HG03342 (cell line): ENCODE data around the gene TFF2.
A peak's percentile ranks its signal among the peaks of the same experiment; 100 is the strongest.

ENCODE experiments used
- ATAC-seq: cut with Tn5 transposase; IDR thresholded peaks from one replicate; pipeline ENCODE4 v1.9.1; 2021; ENCODE audit warnings: mild to moderate bottlenecking, moderate library complexity; ENCODE audit not compliant: unreplicated experiment

Gene TFF2

GRCh38 chr21:42347601-42348327, 3.0 kb downstream of the TFF2 start:
- ATAC-seq = no peak

DNA sequence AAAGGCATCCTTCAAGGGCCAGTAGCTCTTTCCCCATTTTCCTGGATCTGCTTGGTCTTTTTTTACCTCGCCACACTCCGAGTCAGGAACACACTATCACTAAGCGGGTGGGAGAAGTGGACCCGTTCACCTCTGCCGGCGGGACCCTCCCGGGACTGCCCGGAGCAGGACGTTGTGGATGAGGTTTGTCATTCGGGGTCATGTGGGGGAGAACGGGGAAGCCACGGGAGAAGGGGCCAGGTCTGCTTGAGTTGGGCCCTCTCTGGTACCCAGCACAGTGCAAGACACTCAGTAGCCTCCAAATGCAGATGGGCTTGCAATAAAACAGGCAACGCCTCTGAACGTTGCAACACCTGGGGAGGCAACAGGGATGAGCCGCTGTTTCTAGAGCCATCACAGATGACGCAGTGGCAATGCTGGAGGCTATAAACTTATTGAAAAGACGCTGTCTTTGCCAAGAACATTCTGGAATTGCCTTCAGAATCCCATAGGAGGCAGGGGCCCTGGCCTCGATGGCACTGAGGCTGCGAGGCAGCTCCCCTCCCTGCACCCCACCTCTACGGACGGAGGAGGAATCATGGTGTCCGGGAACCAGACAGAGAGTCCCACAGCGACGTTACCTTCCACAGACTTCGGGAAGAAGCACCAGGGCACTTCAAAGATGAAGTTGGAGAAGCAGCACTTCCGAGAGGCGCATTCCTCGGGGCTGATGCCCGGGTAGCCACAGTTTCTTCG, 3.8 kb downstream of the TFF2 start:
- no peak for ATAC-seq

DNA sequence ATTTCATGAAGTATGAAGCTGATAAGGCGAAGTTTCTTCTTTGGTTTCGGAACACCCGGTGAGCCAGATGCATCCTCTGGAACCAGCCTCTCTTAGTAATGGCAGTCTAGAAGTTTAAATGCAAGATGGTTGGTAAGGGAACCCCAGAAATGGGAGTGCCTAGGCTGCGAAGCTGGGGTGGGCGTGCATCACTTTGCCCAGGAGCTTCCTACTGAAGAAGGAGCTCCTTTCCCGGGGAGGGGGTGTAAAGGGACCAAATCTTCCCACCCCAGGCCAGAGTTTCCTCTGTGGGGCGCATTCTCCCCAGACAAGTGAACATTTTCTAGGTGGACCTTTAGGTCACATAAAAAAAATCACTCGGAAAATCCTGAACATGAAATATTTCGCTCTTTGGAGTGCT, 4.4 kb downstream of the TFF2 start:
- ATAC-seq = no peak

DNA sequence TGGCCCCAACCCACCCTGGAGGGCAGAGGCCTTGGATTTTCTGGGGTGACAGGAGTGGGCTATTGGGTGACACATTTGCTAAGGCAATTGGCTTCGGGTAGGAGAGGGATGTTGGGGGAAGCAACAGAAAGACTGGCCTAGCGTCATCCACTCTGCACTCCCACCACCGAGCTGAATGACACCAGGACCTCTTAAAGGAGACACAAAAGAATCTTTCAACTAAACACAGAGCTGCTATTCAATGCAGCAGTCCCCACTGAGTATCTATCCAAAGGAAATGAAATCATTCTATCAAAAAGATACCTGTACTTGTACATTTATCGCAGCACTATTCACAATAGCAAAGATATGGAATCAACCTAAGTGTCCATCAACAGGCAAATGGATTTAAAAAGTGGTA, 6.2 kb downstream of the TFF2 start:
- ATAC-seq = no peak

GRCh38 chr21:42343963-42344510, 6.8 kb downstream of the TFF2 start:
- no peak for ATAC-seq

DNA sequence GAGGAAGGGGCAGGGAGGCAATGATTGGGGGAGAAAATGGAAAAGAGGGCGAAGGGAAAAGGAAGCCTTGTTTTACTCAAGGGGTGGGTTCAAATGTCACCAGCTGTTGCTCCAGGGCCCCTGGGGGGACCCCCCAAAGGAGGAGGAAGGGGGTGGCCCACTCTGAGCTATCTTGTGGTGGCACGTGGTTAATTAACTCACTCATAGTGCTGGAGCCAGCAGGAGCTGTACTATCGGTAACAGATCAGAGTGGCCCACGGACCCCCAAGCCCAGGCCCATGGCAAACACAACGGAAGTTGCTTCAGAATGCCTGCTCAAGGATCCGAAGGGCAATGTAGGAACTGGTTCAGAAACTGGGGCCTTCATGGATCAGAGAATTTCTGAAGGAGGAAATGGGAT, 7.2 kb downstream of the TFF2 start:
- no peak for ATAC-seq

DNA sequence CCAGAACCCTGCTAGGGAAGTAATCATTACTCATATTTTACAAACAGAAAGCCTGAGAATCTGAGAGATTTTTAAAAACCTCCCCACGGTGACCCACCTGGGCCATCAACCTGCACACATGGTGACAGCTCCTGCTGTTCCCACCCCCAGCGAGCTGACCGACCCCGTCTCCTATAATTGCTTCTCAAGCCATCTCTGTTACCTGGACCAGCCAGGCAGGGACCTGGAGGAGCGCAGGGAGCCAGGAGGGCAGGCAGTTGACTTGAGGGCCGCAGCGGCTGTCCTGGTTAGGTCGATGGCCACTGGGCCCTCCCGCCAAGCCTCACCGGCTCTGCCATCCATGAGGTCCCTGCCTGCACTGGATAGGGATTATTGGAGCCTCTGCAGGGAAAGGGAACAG, 7.7 kb downstream of the TFF2 start:
- no peak for ATAC-seq

DNA sequence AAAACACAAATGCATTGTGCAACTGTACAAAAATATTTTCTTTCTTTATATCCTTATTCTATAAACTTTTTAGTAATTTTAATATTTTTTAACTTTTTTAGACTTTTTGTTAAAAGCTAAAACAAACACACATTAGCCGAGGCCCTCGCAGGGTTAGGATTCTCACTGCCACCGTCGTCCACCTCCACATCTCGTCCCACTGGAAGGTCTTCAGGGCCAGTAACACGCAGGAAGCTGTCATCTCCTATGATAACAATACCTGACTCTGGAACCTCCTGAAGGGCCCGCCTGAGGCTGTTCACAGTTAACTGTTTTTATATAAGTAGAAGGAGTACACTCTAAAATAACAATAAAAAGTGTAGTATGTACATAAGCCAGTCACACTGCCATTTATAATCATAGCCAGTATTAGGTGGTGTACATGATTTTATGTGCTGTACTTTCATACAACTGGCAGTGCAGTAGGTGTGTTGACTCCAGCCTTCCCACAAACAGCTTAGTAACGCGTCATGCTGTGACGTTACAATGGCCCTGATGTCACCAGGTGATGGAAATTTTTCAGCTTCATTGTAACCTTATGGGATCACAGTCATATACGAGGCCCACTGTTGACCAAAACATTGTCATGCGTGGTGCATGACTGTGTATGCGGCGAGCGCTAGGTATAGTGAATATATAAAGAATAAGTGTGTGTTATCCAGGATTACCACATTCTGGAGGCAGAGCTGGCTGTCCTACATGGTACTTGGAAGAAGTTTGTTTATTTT, 8.8 kb downstream of the TFF2 start:
- ATAC-seq = no peak

DNA sequence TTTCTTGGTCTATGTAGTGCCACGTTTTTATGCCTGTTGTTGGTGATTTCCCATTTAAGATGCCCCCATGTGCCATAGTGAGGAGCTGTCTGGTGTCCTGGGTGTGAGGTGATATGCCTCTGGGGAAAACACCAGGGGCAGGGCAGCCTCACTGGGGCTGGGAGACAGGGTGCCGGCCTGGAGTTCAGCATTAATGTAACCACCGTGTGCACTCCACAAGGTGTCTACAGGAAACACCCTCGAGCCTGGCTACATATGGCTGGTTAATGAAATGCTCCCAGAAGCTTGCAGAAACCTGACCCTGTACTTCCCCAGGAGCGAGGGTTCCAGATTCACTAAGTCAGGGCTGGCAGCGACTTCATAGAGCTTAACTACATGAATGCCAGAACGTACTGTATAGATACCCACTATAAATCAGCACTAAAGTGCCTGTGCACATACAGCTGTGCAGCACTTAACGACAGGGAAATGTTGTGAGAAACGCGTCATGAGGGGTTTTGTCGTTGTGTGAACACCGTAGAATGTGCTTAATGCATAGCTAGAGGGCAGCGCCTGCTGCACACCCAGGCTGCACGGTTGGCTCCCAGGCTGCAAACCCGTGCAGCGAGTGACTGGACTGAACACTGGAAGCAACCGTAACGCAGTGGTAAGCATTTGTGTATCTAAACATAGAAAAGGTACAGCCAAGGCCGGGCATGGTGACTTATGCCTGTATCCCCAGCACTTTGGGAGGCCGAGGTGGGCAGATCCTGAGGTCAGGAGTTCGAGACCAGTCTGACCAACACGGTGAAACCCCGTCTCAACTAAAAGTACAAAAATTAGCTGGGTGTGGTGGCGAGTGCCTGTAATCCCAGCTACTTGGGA, 10.4 kb downstream of the TFF2 start:
- no peak for ATAC-seq

GRCh38 chr21:42338729-42339715, 11.8 kb downstream of the TFF2 start:
- no peak for ATAC-seq

- peak; percentile 47 for ATAC-seq
These were observed 12.7 kb downstream of the TFF2 start for GRCh38 chr21:42337830-42338728.

- ATAC-seq = no peak
These were observed 13.5 kb downstream of the TFF2 start for GRCh38 chr21:42337276-42337675.

DNA sequence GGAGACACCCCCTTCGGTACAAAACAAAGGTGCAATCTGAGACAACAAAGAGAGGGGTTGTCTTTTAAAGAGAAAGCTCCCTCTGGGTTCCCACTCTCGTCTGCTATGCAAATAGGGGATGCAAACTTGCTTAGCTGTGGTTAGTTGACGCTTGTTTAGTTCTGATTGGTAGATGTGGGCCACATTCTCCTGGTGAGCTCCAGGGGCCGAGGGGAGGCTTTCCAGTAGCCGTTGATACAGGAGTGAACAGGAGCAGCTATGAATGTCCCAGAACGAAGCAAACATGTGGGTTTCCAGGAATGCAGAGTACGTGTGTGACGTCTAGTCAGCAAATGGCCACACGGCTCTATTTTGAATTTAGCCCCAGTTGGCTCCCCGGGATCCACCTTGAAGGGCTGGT, 14.7 kb downstream of the TFF2 start:
- no peak for ATAC-seq

GRCh38 chr21:42332557-42333317, 18.1 kb downstream of the TFF2 start:
- ATAC-seq = no peak

GRCh38 chr21:42331660-42332059, 19.1 kb downstream of the TFF2 start:
- no peak for ATAC-seq

DNA sequence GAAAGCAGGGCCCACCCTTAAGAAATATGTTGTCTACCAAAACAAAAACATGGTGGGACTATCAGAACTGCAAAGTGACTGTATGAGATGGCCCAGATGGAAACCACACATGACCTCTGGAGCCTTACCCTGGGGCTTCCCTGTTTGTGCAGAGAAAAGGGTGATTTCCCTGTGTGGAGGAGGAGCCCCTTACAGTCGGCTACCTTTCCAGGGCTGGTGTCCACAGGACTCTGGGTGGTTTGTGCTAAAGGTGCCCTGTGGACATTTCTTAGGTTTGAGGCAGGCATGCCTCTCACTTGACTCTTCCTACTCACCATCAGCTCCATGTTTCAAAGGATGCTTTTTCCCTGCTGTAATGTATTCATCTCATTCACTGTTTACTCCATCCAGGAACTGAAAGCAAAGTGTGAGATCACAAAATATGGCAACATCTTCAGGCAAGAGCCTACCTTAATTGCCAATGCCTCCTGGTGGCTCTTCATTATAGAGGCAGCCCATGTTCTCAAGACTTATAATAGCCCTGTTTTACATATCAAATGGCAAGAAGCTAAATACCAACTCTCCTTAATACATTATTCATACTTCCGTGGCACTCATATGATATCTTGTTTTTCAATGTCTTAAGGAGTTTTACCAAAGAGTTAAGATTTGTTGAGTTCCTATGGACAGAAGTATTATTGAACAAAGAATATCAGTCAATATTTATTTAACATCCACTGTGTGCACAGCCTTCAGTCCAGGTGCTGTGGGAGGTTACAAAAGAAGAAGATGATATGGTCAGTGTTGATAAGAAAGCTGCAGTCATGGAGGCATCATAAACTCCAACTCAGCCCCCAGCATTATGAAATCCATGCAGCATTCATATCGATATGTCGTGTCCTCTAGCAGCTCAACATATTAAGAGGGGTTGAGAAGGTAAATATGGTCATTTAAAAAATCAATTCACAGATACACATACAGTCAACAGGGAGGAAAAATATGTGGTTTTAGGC, 20.1 kb downstream of the TFF2 start:
- ATAC-seq = no peak
